B cell (primary cell): ENCODE measurements around the gene USH2A. TPM values are rescaled to one million over a fixed set of nuclear protein-coding genes. Genes with fewer than 3 reads are reported as not detected.

Experiments
- ATAC-seq: fragments of 200-7000 bp; cut with Tn5 transposase; one replicate; pipeline ENCODE4 v1.10.0; 2021; ENCODE audit warnings: low read depth, mild to moderate bottlenecking, moderate number of reproducible peaks, moderate library complexity
- CTCF ChIA-PET: fragments of 350-600 bp; sonication (Branson Sonifier 250); formaldehyde crosslinking; loops from one replicate; lab custom pipeline; 2021; ENCODE audit warnings: antibody characterized with exemption, inconsistent platforms; lab: Charles Lee
- POLR2A ChIA-PET: fragments of 350-600 bp; sonication (Branson Sonifier 250); formaldehyde crosslinking; loops from one replicate; lab custom pipeline; 2021; ENCODE audit warnings: antibody characterized with exemption; lab: Charles Lee
- DNase-seq: peaks from one replicate; pipeline ENCODE4 v3.0.0; 2013
- H2AFZ ChIP-seq: 2 replicates; pipeline ENCODE4 v1.6.1; 2012; ENCODE audit warnings: mild to moderate bottlenecking, low read depth, low read length; ENCODE audit not compliant: insufficient read depth, poor library complexity, severe bottlenecking
- H3K27ac ChIP-seq, 2 donors: 1 replicate in 1 of 2; 2 replicates in 1 of 2; pipeline ENCODE4 v1.5.1; 2012 to 2013; ENCODE audit warnings: low read length in 2 of 2, mild to moderate bottlenecking in 2 of 2, moderate library complexity in 1 of 2
- H3K27me3 ChIP-seq, 4 experiments: fragments of 200-600 bp in 1 of 4; sonication (generic) in 1 of 4; replicated peaks in 1 of 4; 1 replicate in 2 of 4; 2 replicates in 2 of 4; pipeline versions ENCODE4 v1.6.1 to v1.7.0; 2013 to 2016; ENCODE audit warnings: low read length in 3 of 4, mild to moderate bottlenecking in 2 of 4, mixed read lengths in 1 of 4, moderate library complexity in 1 of 4; ENCODE audit not compliant: insufficient read depth in 4 of 4, control insufficient read depth in 3 of 4; ENCODE audit errors: control extremely low read depth in 1 of 4
- H3K36me3 ChIP-seq, 2 experiments: replicated peaks in 1 of 2; 1 replicate in 1 of 2; 2 replicates in 1 of 2; pipeline versions ENCODE4 v1.6.1 to v1.7.1; 2013; ENCODE audit warnings: low read length in 1 of 2; ENCODE audit not compliant: insufficient read depth in 2 of 2, control insufficient read depth in 1 of 2; ENCODE audit errors: control extremely low read depth in 1 of 2, extremely low read depth in 1 of 2
- H3K4me1 ChIP-seq, 2 donors: fragments of 200-600 bp in 1 of 2; sonication (generic) in 1 of 2; 1 replicate in 1 of 2; 2 replicates in 1 of 2; pipeline versions ENCODE4 v1.5.1 to v1.6.1; 2013 to 2017; ENCODE audit warnings: low read length in 2 of 2; ENCODE audit not compliant: control insufficient read depth in 2 of 2, insufficient read depth in 2 of 2
- H3K4me2 ChIP-seq: replicated peaks from 2 replicates; pipeline ENCODE3; 2012; ENCODE audit warnings: mild to moderate bottlenecking, low read depth, low read length; ENCODE audit not compliant: poor library complexity, severe bottlenecking
- H3K4me3 ChIP-seq, 5 experiments: fragments of 200-600 bp in 1 of 5; sonication (generic) in 1 of 5; 1 replicate in 3 of 5; 2 replicates in 2 of 5; pipeline versions ENCODE4 v1.5.1 to v1.7.0; 2011 to 2016; ENCODE audit warnings: low read length in 4 of 5, mild to moderate bottlenecking in 4 of 5, low read depth in 2 of 5, control low read depth in 1 of 5, moderate library complexity in 1 of 5; ENCODE audit not compliant: insufficient read depth in 1 of 5; ENCODE audit errors: control extremely low read depth in 1 of 5, extremely low read depth in 1 of 5
- H3K79me2 ChIP-seq: fragments of 200-600 bp; sonication (generic); one replicate; pipeline ENCODE4 v1.6.0; 2016; ENCODE audit warnings: low read length; ENCODE audit not compliant: control insufficient read depth, insufficient read depth
- H3K9ac ChIP-seq: fragments of 200-600 bp; sonication (generic); 2 replicates; pipeline ENCODE4 v1.6.1; 2017; ENCODE audit warnings: mild to moderate bottlenecking, low read length, moderate library complexity
- H3K9me3 ChIP-seq, 3 donors: one replicate each; pipeline versions ENCODE4 v1.6.1 to v1.7.1; 2013; ENCODE audit warnings: low read length in 2 of 3; ENCODE audit not compliant: control insufficient read depth in 2 of 3, insufficient read depth in 1 of 3; ENCODE audit errors: control extremely low read depth in 1 of 3
- H4K20me1 ChIP-seq: 2 replicates; pipeline ENCODE4 v1.6.0; 2012; ENCODE audit warnings: mild to moderate bottlenecking, low read length; ENCODE audit not compliant: insufficient read depth, control insufficient read depth, poor library complexity, severe bottlenecking
- H3K27ac Mint-ChIP-seq: one replicate; pipeline ENCODE4 v1.8.0; 2021; ENCODE audit warnings: mixed read lengths
- H3K27me3 Mint-ChIP-seq: one replicate; pipeline ENCODE4 v1.8.0; 2021; ENCODE audit warnings: mixed read lengths
- H3K4me1 Mint-ChIP-seq: one replicate; pipeline ENCODE4 v1.8.0; 2021; ENCODE audit warnings: mixed read lengths
- H3K4me3 Mint-ChIP-seq: one replicate; pipeline ENCODE4 v1.8.0; 2021; ENCODE audit warnings: mixed read lengths
- H3K9me3 Mint-ChIP-seq: one replicate; pipeline ENCODE4 v1.8.0; 2022; ENCODE audit warnings: mixed read lengths; ENCODE audit not compliant: insufficient read depth
- EZH2 ChIP-seq: IDR thresholded peaks from 2 replicates; pipeline ENCODE4 v1.6.1; 2012; ENCODE audit warnings: borderline replicate concordance, low read depth, mild to moderate bottlenecking, moderate library complexity, low read length; ENCODE audit not compliant: insufficient read depth, poor library complexity, severe bottlenecking
- WGBS: methylation state at CpG from one replicate; pipeline ENCODE4 v1.1.5; 2013; ENCODE audit warnings: missing lambda C conversion rate; ENCODE audit not compliant: insufficient coverage; 5-methylcytosine and 5-hydroxymethylcytosine counted together
- intact Hi-C: fragments of 100-400 bp; cut with micrococcal nuclease; formaldehyde crosslinking; loops from one replicate; pipeline ENCODE4 v1.10.0; 2022
- polyA plus RNA-seq: library from polyadenylated mRNA; depleted of rRNA; stranded (reverse); fragments of >200 nt; gene quantifications from 2 replicates; pipeline ENCODE4 v1.2.3, GENCODE V29; 2012
- total RNA-seq, 2 donors: library from RNA; stranded (reverse); fragments of 120-200 nt in 1 of 2; gene quantifications; 1 replicate in 1 of 2; 2 replicates in 1 of 2; pipeline versions ENCODE4 v1.2.3 to v1.2.4, GENCODE V29; 2013 to 2022
- TF ChIP-seq, protein P1 (sequence below): fragments of 200-600 bp; IDR thresholded peaks from one replicate; pipeline ENCODE4 v1.8.0; 2022; ENCODE audit warnings: antibody characterized with exemption, mild to moderate bottlenecking

USH2A gene
- total and polyA plus RNA-seq, 2 donors (not counting 1 experiment from before 2014, with no cell fraction given) = 0.01 TPM; not detected in 1

DNA sequence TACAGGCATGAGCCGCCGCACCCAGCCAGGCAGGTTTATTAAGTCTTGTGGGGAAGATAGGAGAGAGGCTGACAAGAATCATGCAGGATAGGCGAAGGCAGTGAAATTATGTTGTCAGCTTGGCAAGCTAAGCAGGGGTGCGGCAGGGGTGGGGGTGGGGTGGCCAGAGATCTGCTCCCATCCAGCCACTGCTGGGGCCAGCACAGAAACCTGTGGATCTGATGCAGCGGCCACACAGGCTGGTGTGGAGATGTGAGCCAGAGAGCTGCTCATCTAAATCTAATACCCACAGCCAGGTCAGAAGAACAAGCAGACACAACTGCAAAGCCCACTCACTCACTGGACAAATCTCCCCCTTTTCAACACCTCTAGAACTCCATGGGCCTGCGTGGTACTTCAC is 787.4 kb downstream of the USH2A start:
- ChIA-PET POLR2A (no interaction called here), CTCF (no interaction called here)
- Histone ChIP-seq H3K9me3 (no peaks in the 10 kb centered on the region), H3K36me3 (no peaks in the 10 kb centered on the region), H3K4me2 (no peak overlapping the region), H3K4me1 (no peaks in the 10 kb centered on the region), H3K4me3 (no peak overlapping the region), H3K79me2 (no peaks in the 10 kb centered on the region), H2AFZ (no peak overlapping the region), H3K27me3 (no peaks in the 10 kb centered on the region), H4K20me1 (no peaks in the 10 kb centered on the region), H3K9ac (no peak overlapping the region), H3K27ac (no peak overlapping the region)
- ATAC-seq (no peak), DNase-seq (no peak)
- Mint-ChIP-seq H3K4me3 (no peak overlapping the region), H3K27me3 (no peaks in the 10 kb centered on the region), H3K27ac (no peak overlapping the region), H3K9me3 (no peaks in the 10 kb centered on the region), H3K4me1 (no peaks in the 10 kb centered on the region)
- no peak for TF ChIP-seq EZH2
- TF ChIP-seq, protein P1, sequence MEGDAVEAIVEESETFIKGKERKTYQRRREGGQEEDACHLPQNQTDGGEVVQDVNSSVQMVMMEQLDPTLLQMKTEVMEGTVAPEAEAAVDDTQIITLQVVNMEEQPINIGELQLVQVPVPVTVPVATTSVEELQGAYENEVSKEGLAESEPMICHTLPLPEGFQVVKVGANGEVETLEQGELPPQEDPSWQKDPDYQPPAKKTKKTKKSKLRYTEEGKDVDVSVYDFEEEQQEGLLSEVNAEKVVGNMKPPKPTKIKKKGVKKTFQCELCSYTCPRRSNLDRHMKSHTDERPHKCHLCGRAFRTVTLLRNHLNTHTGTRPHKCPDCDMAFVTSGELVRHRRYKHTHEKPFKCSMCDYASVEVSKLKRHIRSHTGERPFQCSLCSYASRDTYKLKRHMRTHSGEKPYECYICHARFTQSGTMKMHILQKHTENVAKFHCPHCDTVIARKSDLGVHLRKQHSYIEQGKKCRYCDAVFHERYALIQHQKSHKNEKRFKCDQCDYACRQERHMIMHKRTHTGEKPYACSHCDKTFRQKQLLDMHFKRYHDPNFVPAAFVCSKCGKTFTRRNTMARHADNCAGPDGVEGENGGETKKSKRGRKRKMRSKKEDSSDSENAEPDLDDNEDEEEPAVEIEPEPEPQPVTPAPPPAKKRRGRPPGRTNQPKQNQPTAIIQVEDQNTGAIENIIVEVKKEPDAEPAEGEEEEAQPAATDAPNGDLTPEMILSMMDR = no peak
- intact Hi-C loops = no loop called here
- WGBS = 94% methylated on average over 4 of the region's 6 CpGs

DNA sequence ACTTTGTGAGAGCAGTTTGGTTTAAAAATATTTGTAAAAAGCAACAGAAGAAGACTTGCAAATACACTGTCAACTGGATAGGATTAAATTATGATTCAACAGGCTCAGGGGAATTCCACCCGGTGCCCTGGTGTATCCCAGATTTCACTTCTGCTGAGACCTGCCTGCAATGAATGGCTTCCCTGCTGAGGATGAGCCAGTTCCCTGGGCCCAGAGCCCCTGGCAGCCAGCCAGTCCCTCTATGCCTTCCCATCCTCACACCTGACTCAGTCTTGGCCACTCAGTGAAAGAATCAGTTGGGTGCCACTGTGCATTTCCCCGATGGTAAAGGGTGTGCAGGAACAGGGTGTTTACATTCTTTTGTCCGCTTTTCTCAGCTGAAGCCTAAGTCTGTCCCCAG is 791.8 kb downstream of the USH2A start:
- POLR2A ChIA-PET = no interaction called here
- TF ChIP-seq, protein P1 = no peak
- no peak for TF ChIP-seq EZH2
- Histone ChIP-seq H4K20me1 (no peaks in the 10 kb centered on the region), H3K79me2 (no peaks in the 10 kb centered on the region), H3K9me3 (no peaks in the 10 kb centered on the region), H3K9ac (no peak overlapping the region), H3K4me2 (no peak overlapping the region), H3K4me1 (no peaks in the 10 kb centered on the region), H3K27me3 (no peaks in the 10 kb centered on the region), H3K36me3 (no peaks in the 10 kb centered on the region), H3K4me3 (no peak overlapping the region), H2AFZ (no peak overlapping the region), H3K27ac (no peak overlapping the region)
- Mint-ChIP-seq H3K9me3 (no peaks in the 10 kb centered on the region), H3K27me3 (no peaks in the 10 kb centered on the region), H3K4me1 (no peaks in the 10 kb centered on the region), H3K27ac (no peak overlapping the region), H3K4me3 (no peak overlapping the region)
- no peak for DNase-seq
- 100% methylated on average over 1 of the region's 3 CpGs for whole genome bisulfite sequencing
- intact Hi-C loops = no loop called here
- CTCF ChIA-PET = no interaction called here
- ATAC-seq = no peak
